Spleen (tissue), 7 donors: ENCODE measurements around the gene BCL2.

ENCODE experiments used
- CTCF ChIP-seq, 11 experiments: fragments of 200-600 bp in 7 of 11; fragments of 450-650 bp in 4 of 11; sonication (generic) in 4 of 11; IDR thresholded peaks in 8 of 11; conservative IDR thresholded peaks in 3 of 11; 1 replicate in 7 of 11; 2 replicates in 4 of 11; pipeline versions ENCODE4 v1.4.0 to v1.8.0; 2016 to 2021; ENCODE audit warnings: antibody characterized with exemption in 11 of 11, inconsistent platforms in 4 of 11, mild to moderate bottlenecking in 1 of 11
- POLR2A ChIP-seq, 3 donors: fragments of 450-650 bp; IDR thresholded peaks; one replicate each; pipeline ENCODE4 v1.5.1; 2017; ENCODE audit warnings: antibody characterized with exemption in 3 of 3, mild to moderate bottlenecking in 1 of 3
- donor health status: DM: no; HTN: no; CAD: no; lungs with moderate emphysema.
- donor health status: DM: no; HTN: no; CAD: no.
- donor health status: DM: no; HTN: no; CAD: no.

DNA sequence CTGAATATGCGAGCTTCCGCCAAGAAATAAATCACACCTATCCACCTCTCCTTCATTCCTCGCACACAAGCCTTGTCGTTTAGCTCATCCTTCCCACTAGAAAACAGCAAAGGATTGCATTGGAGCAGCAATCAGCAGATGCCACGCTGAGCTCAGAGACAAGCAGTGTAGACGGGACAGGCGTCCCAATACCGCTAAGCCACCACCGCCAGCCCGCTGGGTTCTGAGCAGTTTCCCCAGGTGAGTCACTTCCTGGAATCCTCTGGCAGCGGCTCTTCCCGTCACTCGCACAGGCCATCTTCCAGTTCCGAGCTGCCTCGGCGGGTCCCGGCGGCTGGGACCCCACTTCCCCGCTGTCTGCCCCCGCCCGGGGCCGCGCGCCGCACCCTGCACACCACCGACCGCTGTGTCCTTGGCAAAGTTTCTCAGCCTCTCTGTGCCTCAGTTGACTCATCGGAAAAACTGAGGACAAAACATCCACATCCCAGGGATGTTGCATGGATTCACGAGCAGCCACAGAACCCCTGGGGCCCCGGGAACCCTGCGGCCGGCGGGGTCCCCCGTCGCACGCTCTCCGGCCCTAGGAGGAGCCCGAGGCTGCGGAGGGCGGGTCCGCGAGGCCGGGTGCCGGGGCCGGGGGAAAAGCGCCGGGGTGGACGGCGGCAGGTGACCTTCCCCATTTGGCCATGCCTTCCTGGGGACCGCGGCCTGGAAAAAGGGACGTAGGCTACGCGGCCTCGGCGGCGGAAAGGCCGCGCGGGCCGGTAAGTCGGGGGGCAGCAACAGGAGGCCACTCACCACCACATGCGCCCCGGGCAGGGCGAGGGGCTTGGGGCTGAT lies 46.9 kb upstream of the BCL2 start:
- no peak for TF ChIP-seq CTCF (IDR thresholded peaks at IDR 0.05 in 8 of 11, conservative IDR thresholded peaks at IDR 0.05 in 3 of 11)
- TF ChIP-seq POLR2A (IDR thresholded peaks at IDR 0.05), result no peak
